Uterus (tissue), 2 donors: ENCODE measurements around the gene NKX1-2.

Experiments used
- CTCF ChIP-seq, 4 experiments: fragments of 200-600 bp in 2 of 4; fragments of 450-650 bp in 2 of 4; sonication (generic) in 2 of 4; IDR thresholded peaks; one replicate each; pipeline ENCODE4 v1.5.1; 2016 to 2019; ENCODE audit warnings: antibody characterized with exemption in 4 of 4, mild to moderate bottlenecking in 2 of 4, moderate library complexity in 1 of 4
- POLR2A ChIP-seq, 2 donors: fragments of 450-650 bp; IDR thresholded peaks; one replicate each; pipeline ENCODE4 v1.6.1; 2016; ENCODE audit warnings: antibody characterized with exemption in 2 of 2, mild to moderate bottlenecking in 1 of 2, moderate library complexity in 1 of 2

- no peak for TF ChIP-seq CTCF (IDR thresholded peaks at IDR 0.05)
- TF ChIP-seq POLR2A (IDR thresholded peaks at IDR 0.05) = no peak
Measured at GRCh38 chr10:124401633-124402032, 48.2 kb downstream of the NKX1-2 start.
